Measurements from ENCODE around the gene PRODH2. TPM values are rescaled to one million over a fixed set of nuclear protein-coding genes. Genes with fewer than 3 reads are reported as not detected.

PRODH2 gene
- total and polyA plus RNA-seq, 10 of the 15 experiments (the other 5 are each of a cell fraction or from before 2014, with no cell fraction given), result 0.07 TPM; not detected in 9

DNA sequence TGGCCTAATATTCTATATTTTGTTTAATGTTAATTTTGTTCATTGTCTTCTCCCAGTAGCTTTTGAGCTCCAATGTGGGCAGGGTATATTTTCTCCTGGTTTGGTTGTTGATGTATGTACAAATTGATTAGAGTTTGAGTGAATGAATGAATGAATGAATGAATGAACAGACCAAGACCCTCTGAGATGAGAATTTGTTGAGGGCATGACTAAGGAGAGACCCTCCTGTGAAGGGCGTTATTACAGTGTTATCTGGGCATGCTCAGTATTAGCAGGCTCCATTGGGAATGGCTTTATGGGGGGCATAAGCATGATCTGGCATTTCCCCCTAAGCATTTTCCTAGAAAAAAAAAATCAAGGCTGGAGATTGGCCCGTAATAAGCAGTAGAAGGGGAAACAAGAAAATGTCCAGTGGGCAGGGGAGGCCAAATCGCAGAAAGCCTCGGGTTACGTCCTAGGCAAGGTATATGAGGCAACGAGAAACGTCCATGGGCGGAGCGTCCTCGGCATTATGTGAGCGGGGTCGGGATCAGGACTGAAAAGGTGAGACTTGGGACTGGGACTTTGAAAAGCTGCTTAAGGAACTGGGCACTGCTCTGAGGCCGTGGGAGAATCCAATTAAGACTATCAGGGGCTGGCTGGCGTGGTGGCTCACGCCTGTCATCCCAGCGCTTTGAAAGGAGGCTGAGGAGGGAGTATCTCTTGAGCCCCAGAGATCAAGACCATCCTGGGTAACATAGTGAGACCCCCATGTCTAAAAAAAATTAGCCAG is 38.2 kb downstream of the PRODH2 start (continued):
- TF ChIP-seq BHLHE40 (IDR thresholded peaks at IDR 0.05; ENCODE audit: borderline replicate concordance in 1 of 2, low read depth in 2 of 2, low read length in 1 of 2) (no peak), RB1 (IDR thresholded peaks at IDR 0.05; ENCODE audit: borderline replicate concordance) (no peak), ASH2L (IDR thresholded peaks at IDR 0.05; ENCODE audit: borderline replicate concordance, low read depth) (no peak), STAT1 (conservative IDR thresholded peaks at IDR 0.05) (no peak)

DNA sequence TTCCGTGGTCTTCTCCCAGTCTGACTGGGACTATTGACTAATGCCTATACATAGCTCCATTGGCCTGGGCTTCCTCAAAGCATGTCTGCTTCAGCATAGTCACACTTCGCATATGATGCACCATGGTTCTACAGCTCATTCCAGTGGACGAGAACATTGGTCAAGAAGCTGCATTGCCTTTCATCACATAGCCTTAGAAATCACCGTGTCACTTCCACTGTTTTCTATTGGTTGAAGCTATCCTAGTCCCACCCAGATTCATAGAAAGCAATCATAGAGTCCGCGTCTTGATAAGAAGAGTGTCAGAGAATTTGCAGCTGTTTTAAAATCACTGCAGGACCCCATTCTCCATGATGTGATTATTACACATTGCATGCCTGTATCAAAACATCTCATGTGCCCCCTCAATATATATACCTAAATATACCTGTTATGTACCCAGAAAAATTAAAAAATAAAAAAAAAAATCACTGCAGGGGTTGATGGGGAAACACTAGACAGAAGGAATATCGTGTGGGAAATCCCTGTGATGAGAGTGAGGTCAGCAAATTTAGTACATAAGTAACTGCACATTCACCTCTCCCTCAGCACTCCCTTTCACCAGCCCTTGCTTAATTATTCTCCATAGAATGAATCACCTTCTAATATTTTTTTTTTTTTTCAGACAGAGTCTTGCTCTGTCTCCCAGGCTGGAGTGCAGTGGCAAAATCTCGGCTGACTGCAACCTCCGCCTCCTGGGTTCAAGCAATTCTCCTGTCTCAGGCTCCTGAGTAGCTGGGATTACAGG is 39.4 kb downstream of the PRODH2 start:
- in situ Hi-C loops (cut with MboI) (no loop called here), intact Hi-C loops (cut with micrococcal nuclease; ENCODE audit: unreplicated experiment) (no loop called here)
- no peak overlapping the region for H2AFZ ChIP-seq (ENCODE audit: control insufficient read depth, low read depth, low read length)
- no peak overlapping the region for H3K4me3 ChIP-seq
- CTCF ChIA-PET, result interaction anchor here (1.5 kb wide), 1 partner anchor 79 kb away, joined by 7 read pairs; no protein-coding TSS in a partner anchor
- POLR2A ChIA-PET, result interaction anchor here (0.6 to 1.9 kb wide), 2 partner anchors 11 to 33 kb away, joined by 3 to 4 read pairs; no protein-coding TSS in a partner anchor
- 50% methylated on average over 9 of the region's 9 CpGs for WGBS (ENCODE audit: insufficient coverage, insufficient replicate concordance, low lambda C conversion rate, missing lambda C conversion rate)
- DNase-seq (ENCODE audit: low read depth, low spot score), result no peak
- no peaks in the 10 kb centered on the region; a peak in 1 of 4 replicates for H3K36me3 ChIP-seq (ENCODE audit: control insufficient read depth in 2 of 2, insufficient read depth in 2 of 2, low read length in 1 of 2)
- no peaks in the 10 kb centered on the region for H3K9me3 ChIP-seq (replicated peaks; ENCODE audit: control insufficient read depth, insufficient read depth, low read length)
- ATAC-seq, result no peak
- no peaks in the 10 kb centered on the region for H3K4me1 ChIP-seq (ENCODE audit: control insufficient read depth, insufficient read depth, low read length)
- no peak overlapping the region for H3K9ac ChIP-seq (ENCODE audit: control insufficient read depth, insufficient read depth, low read length)
- H3K79me2 ChIP-seq (ENCODE audit: control insufficient read depth, insufficient read depth, low read length), result no peaks in the 10 kb centered on the region
- H3K27ac ChIP-seq (ENCODE audit: control insufficient read depth, insufficient read depth), result no peak overlapping the region
- SMC1A ChIA-PET (ENCODE audit: uncharacterized antibody, unreplicated experiment), result interaction anchor here (0.6 to 1.3 kb wide), 4 partner anchors 59 to 217 kb away, joined by 3 to 4 read pairs (median 4); no protein-coding TSS in a partner anchor
- RAD21 ChIA-PET (ENCODE audit: unreplicated experiment), result interaction anchor here (0.8 kb wide), 1 partner anchor 110 kb away, joined by 4 read pairs; no protein-coding TSS in a partner anchor
- FAIRE-seq, result no peak
- no peaks in the 10 kb centered on the region for H4K20me1 ChIP-seq (ENCODE audit: control insufficient read depth, insufficient read depth)
- BruUV-seq (replicated peaks), result no TSS peak
- H3K27me3 ChIP-seq (replicated peaks in 1 of 2; ENCODE audit: control insufficient read depth in 2 of 2, insufficient read depth in 2 of 2, low read length in 1 of 2), result no peaks in the 10 kb centered on the region
- H3K4me2 ChIP-seq (ENCODE audit: control insufficient read depth, insufficient read depth), result no peak overlapping the region
- TF ChIP-seq, protein P1, sequence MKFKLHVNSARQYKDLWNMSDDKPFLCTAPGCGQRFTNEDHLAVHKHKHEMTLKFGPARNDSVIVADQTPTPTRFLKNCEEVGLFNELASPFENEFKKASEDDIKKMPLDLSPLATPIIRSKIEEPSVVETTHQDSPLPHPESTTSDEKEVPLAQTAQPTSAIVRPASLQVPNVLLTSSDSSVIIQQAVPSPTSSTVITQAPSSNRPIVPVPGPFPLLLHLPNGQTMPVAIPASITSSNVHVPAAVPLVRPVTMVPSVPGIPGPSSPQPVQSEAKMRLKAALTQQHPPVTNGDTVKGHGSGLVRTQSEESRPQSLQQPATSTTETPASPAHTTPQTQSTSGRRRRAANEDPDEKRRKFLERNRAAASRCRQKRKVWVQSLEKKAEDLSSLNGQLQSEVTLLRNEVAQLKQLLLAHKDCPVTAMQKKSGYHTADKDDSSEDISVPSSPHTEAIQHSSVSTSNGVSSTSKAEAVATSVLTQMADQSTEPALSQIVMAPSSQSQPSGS (IDR thresholded peaks at IDR 0.05; ENCODE audit: low read length), result no peak
- TF ChIP-seq, protein P2, sequence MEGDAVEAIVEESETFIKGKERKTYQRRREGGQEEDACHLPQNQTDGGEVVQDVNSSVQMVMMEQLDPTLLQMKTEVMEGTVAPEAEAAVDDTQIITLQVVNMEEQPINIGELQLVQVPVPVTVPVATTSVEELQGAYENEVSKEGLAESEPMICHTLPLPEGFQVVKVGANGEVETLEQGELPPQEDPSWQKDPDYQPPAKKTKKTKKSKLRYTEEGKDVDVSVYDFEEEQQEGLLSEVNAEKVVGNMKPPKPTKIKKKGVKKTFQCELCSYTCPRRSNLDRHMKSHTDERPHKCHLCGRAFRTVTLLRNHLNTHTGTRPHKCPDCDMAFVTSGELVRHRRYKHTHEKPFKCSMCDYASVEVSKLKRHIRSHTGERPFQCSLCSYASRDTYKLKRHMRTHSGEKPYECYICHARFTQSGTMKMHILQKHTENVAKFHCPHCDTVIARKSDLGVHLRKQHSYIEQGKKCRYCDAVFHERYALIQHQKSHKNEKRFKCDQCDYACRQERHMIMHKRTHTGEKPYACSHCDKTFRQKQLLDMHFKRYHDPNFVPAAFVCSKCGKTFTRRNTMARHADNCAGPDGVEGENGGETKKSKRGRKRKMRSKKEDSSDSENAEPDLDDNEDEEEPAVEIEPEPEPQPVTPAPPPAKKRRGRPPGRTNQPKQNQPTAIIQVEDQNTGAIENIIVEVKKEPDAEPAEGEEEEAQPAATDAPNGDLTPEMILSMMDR (IDR thresholded peaks at IDR 0.05 in 2 of 3, conservative IDR thresholded peaks at IDR 0.05 in 1 of 3; ENCODE audit: control insufficient read depth in 2 of 3, extremely low read depth in 1 of 3, insufficient read depth in 1 of 3, low read depth in 3 of 3, low read length in 3 of 3), result no peak
- no peak for TF ChIP-seq NRF1 (conservative IDR thresholded peaks at IDR 0.05; ENCODE audit: low read depth, low read length)
- no peak for TF ChIP-seq ZNF274 (IDR thresholded peaks at IDR 0.05; ENCODE audit: insufficient read depth, insufficient read length)
- TF ChIP-seq, protein P3, sequence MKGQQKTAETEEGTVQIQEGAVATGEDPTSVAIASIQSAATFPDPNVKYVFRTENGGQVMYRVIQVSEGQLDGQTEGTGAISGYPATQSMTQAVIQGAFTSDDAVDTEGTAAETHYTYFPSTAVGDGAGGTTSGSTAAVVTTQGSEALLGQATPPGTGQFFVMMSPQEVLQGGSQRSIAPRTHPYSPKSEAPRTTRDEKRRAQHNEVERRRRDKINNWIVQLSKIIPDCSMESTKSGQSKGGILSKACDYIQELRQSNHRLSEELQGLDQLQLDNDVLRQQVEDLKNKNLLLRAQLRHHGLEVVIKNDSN (IDR thresholded peaks at IDR 0.05; ENCODE audit: borderline replicate concordance, extremely low read length, insufficient read depth, low read depth, low read length), result no peak
- no peak for TF ChIP-seq NR2F1 (conservative IDR thresholded peaks at IDR 0.05)
- no peak for TF ChIP-seq CREB1 (IDR thresholded peaks at IDR 0.05; ENCODE audit: low read depth)
- TF ChIP-seq CHD1 (IDR thresholded peaks at IDR 0.05; ENCODE audit: low read depth, low read length), result no peak
- TF ChIP-seq FOXM1 (IDR thresholded peaks at IDR 0.05; ENCODE audit: low read depth, low read length), result no peak
- TF ChIP-seq NFYB (IDR thresholded peaks at IDR 0.05; ENCODE audit: insufficient read depth, low read depth, low read length), result no peak
